GM12864 (cell line): Measurements from ENCODE around the gene ERC1.

ENCODE experiments used
- DNase-seq: peaks from one replicate; pipeline ENCODE4 v3.0.0-alpha.2; 2011; ENCODE audit warnings: low read depth
- H3K4me3 ChIP-seq: 2 replicates; pipeline ENCODE4 v1.5.1; 2011; ENCODE audit warnings: mild to moderate bottlenecking, low read depth, low read length, control low read depth
- CTCF ChIP-seq: IDR thresholded peaks from 2 replicates; pipeline ENCODE4 v1.5.1; 2011; ENCODE audit warnings: low read depth, mild to moderate bottlenecking, moderate library complexity, low read length, control low read depth, inconsistent platforms; ENCODE audit errors: missing control alignments

Gene ERC1

GRCh38 chr12:1429980-1430379 is 439.0 kb downstream of the ERC1 start:
- DNase-seq, result no peak
- TF ChIP-seq CTCF, result no peak
- H3K4me3 ChIP-seq, result no peak overlapping the region

DNA sequence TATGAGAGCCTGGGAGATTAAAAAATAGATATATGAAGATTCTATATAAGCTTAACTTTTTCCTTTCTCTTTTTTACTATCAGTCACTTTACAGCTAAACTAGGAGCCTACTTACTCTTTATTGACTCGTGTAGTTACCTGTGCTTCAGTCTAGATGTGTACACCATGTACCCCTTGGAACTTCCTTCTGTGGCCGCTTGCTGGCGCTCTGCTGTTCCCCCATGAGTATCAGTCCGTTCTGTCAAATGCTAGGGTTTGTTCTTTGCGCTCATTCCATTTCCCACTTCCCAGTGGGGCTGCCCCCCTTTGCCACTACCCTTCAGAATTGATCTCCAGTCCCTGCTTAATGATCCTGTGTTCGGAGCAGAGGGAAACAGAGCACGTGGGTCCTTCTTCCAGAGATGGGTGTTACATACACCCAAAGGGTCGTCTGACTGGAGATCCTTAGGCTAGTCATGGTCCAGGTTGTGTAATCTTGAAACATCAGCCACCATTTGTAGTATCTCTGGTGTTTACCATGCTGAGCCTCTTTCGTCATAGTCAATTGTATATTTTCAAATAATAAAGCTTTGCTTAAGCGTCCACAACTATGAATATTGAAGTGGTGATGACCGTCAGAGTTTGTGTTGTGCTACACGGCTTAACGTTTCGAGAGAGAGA is 443.4 kb downstream of the ERC1 start:
- TF ChIP-seq CTCF, result no peak
- no peak for DNase-seq
- no peak overlapping the region for H3K4me3 ChIP-seq

GRCh38 chr12:1435044-1435443 is 444.0 kb downstream of the ERC1 start:
- no peak overlapping the region for H3K4me3 ChIP-seq
- no peak for TF ChIP-seq CTCF
- no peak for DNase-seq

GRCh38 chr12:1435456-1435855 is 444.4 kb downstream of the ERC1 start:
- TF ChIP-seq CTCF, result no peak
- no peak overlapping the region for H3K4me3 ChIP-seq
- DNase-seq, result no peak

- no peak for DNase-seq
- TF ChIP-seq CTCF, result no peak
Observed at GRCh38 chr12:1436015-1436414, 445.0 kb downstream of the ERC1 start.

GRCh38 chr12:1436981-1437380 is 446.0 kb downstream of the ERC1 start:
- no peak for TF ChIP-seq CTCF
- DNase-seq, result no peak
- H3K4me3 ChIP-seq, result no peak overlapping the region

More at GRCh38 chr12:1436015-1436414, 445.0 kb downstream of the ERC1 start:
- H3K4me3 ChIP-seq, result no peak overlapping the region

GRCh38 chr12:1439201-1439600 is 448.2 kb downstream of the ERC1 start:
- no peak for DNase-seq
- TF ChIP-seq CTCF, result no peak

More at GRCh38 chr12:1439201-1439600, 448.2 kb downstream of the ERC1 start:
- H3K4me3 ChIP-seq, result no peak overlapping the region
